HEK293 (cell line): ENCODE measurements around the gene ARHGAP6.

Experiments
- BCL11A ChIP-seq: fragments of 450-650 bp; formaldehyde crosslinking; IDR thresholded peaks from 2 replicates; pipeline ENCODE4 v1.5.1; 2016; ENCODE audit warnings: low read depth, missing biosample characterization, missing genetic modification characterization
- CTCF ChIP-seq: fragments of 450-650 bp; formaldehyde crosslinking; IDR thresholded peaks from 2 replicates; pipeline ENCODE4 v1.5.1; 2016; ENCODE audit warnings: missing biosample characterization, missing genetic modification characterization
- MZF1 ChIP-seq: fragments of 450-650 bp; formaldehyde crosslinking; IDR thresholded peaks from 2 replicates; pipeline ENCODE4 v1.5.1; 2017; ENCODE audit warnings: missing biosample characterization, missing genetic modification characterization, borderline replicate concordance
- REST ChIP-seq: fragments of 450-650 bp; formaldehyde crosslinking; IDR thresholded peaks from 2 replicates; pipeline ENCODE4 v1.5.1; 2016; ENCODE audit warnings: missing biosample characterization, missing genetic modification characterization
- ZBTB44 ChIP-seq: fragments of 450-650 bp; IDR thresholded peaks from 2 replicates; pipeline ENCODE4 v1.5.1; 2018; ENCODE audit warnings: missing biosample characterization, mild to moderate bottlenecking, missing genetic modification characterization
- ZBTB8A ChIP-seq: fragments of 450-650 bp; formaldehyde crosslinking; IDR thresholded peaks from 2 replicates; pipeline ENCODE4 v1.5.1; 2016; ENCODE audit warnings: missing biosample characterization, missing genetic modification characterization
- ZFP3 ChIP-seq: fragments of 450-650 bp; formaldehyde crosslinking; IDR thresholded peaks from 2 replicates; pipeline ENCODE4 v1.5.1; 2016; ENCODE audit warnings: low read depth, missing biosample characterization, missing genetic modification characterization
- ZNF302 ChIP-seq: fragments of 450-650 bp; formaldehyde crosslinking; IDR thresholded peaks from 2 replicates; pipeline ENCODE4 v1.5.1; 2016; ENCODE audit warnings: missing biosample characterization, missing genetic modification characterization, low read depth
- ZNF677 ChIP-seq: fragments of 450-650 bp; IDR thresholded peaks from 2 replicates; pipeline ENCODE4 v1.5.0; 2018; ENCODE audit warnings: missing biosample characterization, mild to moderate bottlenecking, missing genetic modification characterization, moderate library complexity

- TF ChIP-seq ZNF302 (tag by site-specific recombination) (no peak), REST (tag by site-specific recombination) (no peak), MZF1 (tag by site-specific recombination) (no peak), CTCF (no peak), ZBTB44 (tag by site-specific recombination) (no peak), BCL11A (no peak), ZNF677 (tag by site-specific recombination) (no peak), ZFP3 (tag by site-specific recombination) (no peak), ZBTB8A (no peak)
Measured at GRCh38 chrX:11609109-11609508, 56.6 kb downstream of the ARHGAP6 start.
